Measurements from ENCODE around the gene PYM1.
"Not testable (repeated sequence)": the region's sequence is repeated elsewhere in the genome, so short reads cannot be mapped to it uniquely, and the experiment has no call there.

Gene PYM1

DNA sequence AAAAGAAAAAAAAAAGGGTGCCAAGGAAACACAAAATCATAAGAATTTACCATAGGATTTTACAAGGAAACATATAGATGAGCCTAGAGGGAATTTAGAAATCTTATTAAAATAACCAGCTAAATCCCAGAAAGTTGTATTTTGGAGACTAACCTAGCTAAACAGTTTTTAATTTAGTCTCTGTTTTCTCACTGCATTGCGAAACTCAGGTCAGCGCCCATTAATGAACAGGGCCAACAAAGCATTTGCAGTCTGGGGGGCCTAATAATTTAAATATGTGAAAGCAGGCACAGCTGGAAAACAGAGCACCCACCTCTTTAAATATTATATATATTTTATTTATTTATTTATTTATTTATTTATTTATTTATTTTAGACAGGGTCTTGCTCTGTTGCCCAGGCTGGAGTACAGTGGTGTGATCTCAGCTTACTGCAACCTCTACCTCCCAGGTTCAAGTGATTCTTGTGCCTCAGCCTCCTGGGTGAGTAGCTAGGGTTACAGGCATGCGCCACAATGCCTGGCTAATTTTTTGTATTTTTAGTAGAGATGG, 61.2 kb downstream of the PYM1 start:
- DNase-seq; intact Hi-C loops (cut with DNase I): not testable (repeated sequence)

DNA sequence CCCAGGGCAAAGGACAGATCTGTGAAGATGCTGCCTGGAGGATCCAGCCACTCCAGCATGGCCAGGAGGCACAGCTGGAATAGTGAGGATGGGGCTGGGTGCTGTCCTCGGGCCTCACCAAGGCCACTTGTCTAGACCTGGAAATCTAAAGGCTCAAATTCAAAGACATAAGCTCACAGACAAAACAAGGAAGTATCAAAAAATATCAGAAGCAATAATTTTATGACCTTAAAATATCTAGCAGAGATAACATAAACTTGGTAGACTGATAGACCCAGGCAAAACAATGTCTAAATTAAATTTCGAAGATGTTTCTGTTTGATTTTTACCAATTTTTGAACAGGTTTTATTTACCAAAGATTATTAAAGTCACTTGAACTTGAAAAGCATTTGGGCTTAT, 62.4 kb downstream of the PYM1 start:
- intact Hi-C loops (cut with DNase I), result no loop called here
- no peak for DNase-seq

DNA sequence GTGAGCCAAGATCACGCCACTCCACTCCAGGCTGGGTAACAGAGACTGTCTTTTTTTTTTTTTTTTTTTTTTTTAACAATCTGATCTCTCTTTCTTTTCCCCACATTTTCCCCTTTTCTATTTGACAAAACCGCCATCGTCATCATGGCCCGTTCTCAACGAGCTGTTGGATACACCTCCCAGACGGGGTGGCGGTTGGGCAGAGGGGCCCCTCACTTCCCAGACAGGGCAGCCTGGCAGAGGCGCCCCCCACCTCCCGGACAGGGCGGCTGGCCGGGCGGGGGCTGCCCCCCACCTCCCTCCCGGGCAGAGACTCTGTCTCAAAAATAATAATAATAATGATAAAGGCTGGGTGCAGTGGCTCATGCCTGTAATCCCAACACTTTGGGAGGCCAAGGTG, 64.8 kb downstream of the PYM1 start:
- intact Hi-C loops (cut with DNase I); DNase-seq: not testable (repeated sequence)

DNA sequence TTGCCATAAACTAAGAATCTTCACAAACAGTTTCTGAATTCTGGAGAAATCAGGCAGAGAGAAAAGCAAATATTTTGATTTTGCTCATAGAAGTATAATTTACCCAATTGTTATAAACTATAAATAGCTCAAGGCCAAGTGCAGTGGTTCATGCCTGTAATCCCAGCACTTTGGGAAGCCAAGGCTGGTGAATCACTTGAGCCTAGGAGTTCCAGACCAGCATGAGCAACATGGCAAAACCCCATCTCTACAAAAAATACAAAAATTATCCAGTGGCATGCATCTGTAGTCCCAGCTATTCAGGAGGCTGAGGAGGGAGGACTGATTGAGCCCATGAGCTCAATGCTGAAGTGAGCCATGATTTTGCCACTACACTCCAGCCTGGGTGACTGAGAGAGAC, 65.4 kb downstream of the PYM1 start:
- intact Hi-C loops (cut with DNase I), result no loop called here
- no peak for DNase-seq

DNA sequence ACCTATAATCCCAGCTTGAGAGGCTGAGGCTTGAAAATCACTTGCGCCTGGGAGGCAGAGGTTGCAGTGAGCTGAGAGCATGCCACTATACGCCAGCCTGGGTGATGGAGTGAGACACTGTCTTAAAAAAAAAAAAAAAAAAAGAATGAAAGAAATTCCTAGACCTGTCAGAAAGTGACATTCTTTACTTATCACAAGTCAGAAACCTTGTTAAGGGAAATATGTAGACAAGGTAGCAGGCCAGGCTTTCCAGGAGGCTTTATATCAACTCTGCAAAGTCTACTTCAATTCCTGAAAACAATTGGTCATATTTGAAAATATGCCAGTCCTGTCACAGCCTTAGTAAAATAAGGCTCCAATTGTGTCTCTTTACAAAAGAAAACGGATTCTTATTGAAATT, 65.8 kb downstream of the PYM1 start:
- intact Hi-C loops (cut with DNase I), result no loop called here
- DNase-seq, result no peak

DNA sequence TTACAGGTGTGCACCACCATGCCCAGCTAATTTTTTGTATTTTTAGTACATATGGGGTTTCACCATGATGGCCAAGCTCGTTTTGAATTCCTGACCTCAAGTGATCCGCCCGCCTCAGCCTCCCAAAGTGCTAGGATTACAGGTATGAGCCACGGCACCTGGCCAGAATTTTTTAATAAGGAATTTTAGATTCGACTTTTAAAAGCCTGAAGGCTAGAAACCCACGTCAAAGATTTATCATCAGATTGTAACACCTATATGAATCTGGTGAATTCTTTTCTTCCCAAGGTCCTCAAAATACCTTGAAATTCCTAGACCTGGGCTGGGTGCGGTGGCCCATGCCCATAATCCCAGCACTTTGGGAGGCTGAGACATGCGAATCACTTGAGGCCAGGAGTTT, 66.3 kb downstream of the PYM1 start:
- intact Hi-C loops (cut with DNase I), result no loop called here

DNA sequence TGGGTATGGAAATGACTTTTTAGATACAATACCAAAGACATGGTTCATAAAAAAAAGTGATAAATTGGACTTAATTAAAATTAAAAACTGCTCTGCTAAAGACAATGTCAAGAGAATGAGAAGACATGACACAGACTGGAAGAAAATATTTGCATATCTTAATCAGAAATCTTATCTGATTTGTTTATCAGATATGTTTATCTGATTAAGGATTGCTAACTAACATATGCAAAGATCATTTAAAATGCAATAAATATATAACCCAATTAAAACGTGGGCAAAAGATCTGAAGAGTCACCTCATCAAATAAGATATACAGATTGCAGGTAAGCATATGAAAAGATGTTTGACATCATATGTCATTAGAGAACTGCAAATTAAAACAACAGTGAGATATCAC, 75.0 kb downstream of the PYM1 start:
- intact Hi-C loops (cut with DNase I), result no loop called here
- DNase-seq, result no peak

More for the DNA sequence above, 66.3 kb downstream of the PYM1 start:
- DNase-seq, result no peak

Measured in head of caudate nucleus (tissue), 42 donors.